Measurements from ENCODE around the gene NDUFC2.

GRCh38 chr11:78081583-78081982, 1.9 kb upstream of the NDUFC2 start:
- TF ChIP-seq CTCF (IDR thresholded peaks at IDR 0.05) (no peak), POLR2A (IDR thresholded peaks at IDR 0.05) (no peak)
